HEK293T (cell line): ENCODE data around the gene LZTS3.

Source experiments
- ARNT ChIP-seq: fragments of 450-650 bp; IDR thresholded peaks from 2 replicates; pipeline ENCODE4 v1.6.1; 2017; ENCODE audit warnings: mild to moderate bottlenecking
- BHLHE40 ChIP-seq: fragments of 450-650 bp; IDR thresholded peaks from 2 replicates; pipeline ENCODE4 v1.6.1; 2016; ENCODE audit warnings: mild to moderate bottlenecking, moderate library complexity, borderline replicate concordance
- ELF4 ChIP-seq: fragments of 450-650 bp; IDR thresholded peaks from 2 replicates; pipeline ENCODE4 v1.6.1; 2017; ENCODE audit warnings: antibody characterized with exemption
- FOXM1 ChIP-seq: fragments of 450-650 bp; IDR thresholded peaks from 2 replicates; pipeline ENCODE4 v1.6.1; 2017; ENCODE audit warnings: mild to moderate bottlenecking, borderline replicate concordance
- HDGF ChIP-seq: fragments of 450-650 bp; IDR thresholded peaks from 2 replicates; pipeline ENCODE4 v1.6.1; 2017; ENCODE audit warnings: antibody characterized with exemption, borderline replicate concordance
- NFRKB ChIP-seq: fragments of 450-650 bp; IDR thresholded peaks from 2 replicates; pipeline ENCODE4 v1.6.1; 2016; ENCODE audit warnings: mild to moderate bottlenecking, moderate library complexity
- SP1 ChIP-seq: fragments of 450-650 bp; IDR thresholded peaks from 2 replicates; pipeline ENCODE4 v1.6.1; 2017
- TF ChIP-seq, protein P1 (sequence below): fragments of 450-650 bp; IDR thresholded peaks from 2 replicates; pipeline ENCODE4 v1.6.1; 2016

GRCh38 chr20:3180319-3180718 is 7.0 kb upstream of the LZTS3 start:
- TF ChIP-seq HDGF (no peak), BHLHE40 (no peak), SP1 (no peak), FOXM1 (no peak), ELF4 (no peak), ARNT (no peak), NFRKB (no peak)
- TF ChIP-seq, protein P1, sequence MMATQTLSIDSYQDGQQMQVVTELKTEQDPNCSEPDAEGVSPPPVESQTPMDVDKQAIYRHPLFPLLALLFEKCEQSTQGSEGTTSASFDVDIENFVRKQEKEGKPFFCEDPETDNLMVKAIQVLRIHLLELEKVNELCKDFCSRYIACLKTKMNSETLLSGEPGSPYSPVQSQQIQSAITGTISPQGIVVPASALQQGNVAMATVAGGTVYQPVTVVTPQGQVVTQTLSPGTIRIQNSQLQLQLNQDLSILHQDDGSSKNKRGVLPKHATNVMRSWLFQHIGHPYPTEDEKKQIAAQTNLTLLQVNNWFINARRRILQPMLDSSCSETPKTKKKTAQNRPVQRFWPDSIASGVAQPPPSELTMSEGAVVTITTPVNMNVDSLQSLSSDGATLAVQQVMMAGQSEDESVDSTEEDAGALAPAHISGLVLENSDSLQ = no peak
